ENCODE measurements around the gene ZBTB18.

ZBTB18 gene

DNA sequence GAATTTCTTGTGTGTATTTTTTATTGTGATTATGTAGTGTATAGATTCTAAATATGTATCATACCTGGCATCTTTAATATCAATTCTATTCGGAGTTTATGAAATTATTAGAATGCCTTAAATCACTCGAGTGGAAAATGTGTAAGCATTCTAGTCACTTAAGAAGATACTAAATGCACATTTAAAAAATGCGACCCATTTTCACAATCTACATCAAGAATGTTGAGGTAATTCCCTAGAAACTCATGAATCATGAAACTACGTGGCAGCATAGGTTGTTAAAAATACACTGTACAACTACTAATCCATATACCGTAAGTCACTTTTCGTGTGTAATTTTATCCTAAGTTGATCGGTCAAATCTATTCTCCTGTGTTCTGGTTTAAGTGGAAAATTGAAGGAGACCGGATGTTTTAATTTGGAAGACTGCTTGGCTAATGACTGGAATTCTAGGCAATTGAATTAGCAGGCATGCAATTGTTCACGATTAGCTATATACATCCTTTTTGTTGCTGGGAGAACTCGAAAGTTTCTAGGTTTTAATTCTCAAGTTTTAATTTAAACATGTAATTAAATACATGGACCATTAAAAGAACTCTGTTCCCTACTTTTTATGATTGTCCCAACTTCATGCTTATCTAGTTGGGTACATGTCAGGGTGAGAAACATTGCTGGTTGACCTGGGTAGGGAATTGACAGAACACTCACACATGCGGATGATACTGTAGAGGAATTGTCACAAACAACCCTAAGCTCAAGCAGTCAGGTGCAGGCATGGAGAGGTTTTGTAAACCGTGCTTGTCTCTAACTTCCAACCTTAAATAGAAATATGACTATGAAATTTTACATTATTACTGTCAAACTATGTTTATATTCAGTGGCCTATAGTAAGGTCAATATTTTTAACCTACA lies 6.6 kb downstream of the ZBTB18 start:
- TF ChIP-seq, protein P1, sequence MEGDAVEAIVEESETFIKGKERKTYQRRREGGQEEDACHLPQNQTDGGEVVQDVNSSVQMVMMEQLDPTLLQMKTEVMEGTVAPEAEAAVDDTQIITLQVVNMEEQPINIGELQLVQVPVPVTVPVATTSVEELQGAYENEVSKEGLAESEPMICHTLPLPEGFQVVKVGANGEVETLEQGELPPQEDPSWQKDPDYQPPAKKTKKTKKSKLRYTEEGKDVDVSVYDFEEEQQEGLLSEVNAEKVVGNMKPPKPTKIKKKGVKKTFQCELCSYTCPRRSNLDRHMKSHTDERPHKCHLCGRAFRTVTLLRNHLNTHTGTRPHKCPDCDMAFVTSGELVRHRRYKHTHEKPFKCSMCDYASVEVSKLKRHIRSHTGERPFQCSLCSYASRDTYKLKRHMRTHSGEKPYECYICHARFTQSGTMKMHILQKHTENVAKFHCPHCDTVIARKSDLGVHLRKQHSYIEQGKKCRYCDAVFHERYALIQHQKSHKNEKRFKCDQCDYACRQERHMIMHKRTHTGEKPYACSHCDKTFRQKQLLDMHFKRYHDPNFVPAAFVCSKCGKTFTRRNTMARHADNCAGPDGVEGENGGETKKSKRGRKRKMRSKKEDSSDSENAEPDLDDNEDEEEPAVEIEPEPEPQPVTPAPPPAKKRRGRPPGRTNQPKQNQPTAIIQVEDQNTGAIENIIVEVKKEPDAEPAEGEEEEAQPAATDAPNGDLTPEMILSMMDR (IDR thresholded peaks at IDR 0.05; ENCODE audit: low read depth, low read length, missing control alignments), result no peak
- no peak overlapping the region for H3K4me3 ChIP-seq (ENCODE audit: low read depth, low read length)
- no peak for DNase-seq (ENCODE audit: low read depth)
- in situ Hi-C loops (cut with HindIII; ENCODE audit: low sequenced_read_pairs), result loop anchor here (25.0 kb wide), 1 partner anchor 180 kb away; no protein-coding TSS in a partner anchor

DNA sequence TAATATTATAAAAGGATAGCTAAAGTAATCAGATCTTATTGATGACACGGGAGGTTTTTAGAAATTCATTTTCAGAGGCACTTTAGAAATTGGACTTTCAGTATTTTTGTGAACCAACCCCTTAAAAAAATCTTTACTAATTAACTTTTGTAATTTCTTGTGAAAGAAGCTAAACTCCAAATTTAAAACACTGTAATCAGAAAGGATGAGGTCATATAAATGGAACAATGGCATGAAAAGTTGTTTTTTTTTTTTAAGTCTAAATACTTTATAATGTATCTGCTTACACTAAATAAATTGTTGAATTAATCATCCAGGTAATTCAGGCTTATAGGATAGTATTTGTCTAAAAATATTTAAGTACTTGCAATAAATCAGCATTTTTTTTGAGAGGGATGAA lies 9.0 kb downstream of the ZBTB18 start:
- in situ Hi-C loops (cut with HindIII; ENCODE audit: low sequenced_read_pairs), result loop anchor here (10.0 to 25.0 kb wide), 2 partner anchors 135 to 177 kb away; no protein-coding TSS in a partner anchor
- no peak overlapping the region for H3K4me3 ChIP-seq (ENCODE audit: low read depth, low read length)
- DNase-seq (ENCODE audit: low read depth), result no peak
- TF ChIP-seq, protein P1 (IDR thresholded peaks at IDR 0.05; ENCODE audit: low read depth, low read length, missing control alignments), result no peak

DNA sequence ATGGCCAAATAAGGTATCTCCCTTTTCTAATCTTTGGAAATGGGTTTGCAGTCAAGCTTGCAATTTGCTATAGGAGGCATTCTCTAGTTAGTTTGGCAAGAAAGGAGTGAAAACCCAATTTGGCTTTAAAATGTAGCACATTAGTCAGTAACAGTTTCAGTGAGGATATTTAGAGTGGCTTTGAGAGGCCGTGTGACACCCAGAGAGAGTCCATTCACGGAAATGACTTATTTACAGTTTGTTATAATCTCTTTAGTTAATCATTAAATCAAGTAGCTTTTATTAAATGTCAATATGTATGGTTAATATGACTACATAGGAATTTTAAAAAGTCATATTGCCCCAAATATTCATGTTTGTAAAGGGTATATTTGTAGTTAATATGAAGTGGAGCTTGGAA lies 9.6 kb downstream of the ZBTB18 start:
- TF ChIP-seq, protein P1 (IDR thresholded peaks at IDR 0.05; ENCODE audit: low read depth, low read length, missing control alignments), result no peak
- in situ Hi-C loops (cut with HindIII; ENCODE audit: low sequenced_read_pairs), result loop anchor here (10.0 to 25.0 kb wide), 2 partner anchors 136 to 177 kb away; no protein-coding TSS in a partner anchor
- H3K4me3 ChIP-seq (ENCODE audit: low read depth, low read length), result no peak overlapping the region
- DNase-seq (ENCODE audit: low read depth), result no peak

DNA sequence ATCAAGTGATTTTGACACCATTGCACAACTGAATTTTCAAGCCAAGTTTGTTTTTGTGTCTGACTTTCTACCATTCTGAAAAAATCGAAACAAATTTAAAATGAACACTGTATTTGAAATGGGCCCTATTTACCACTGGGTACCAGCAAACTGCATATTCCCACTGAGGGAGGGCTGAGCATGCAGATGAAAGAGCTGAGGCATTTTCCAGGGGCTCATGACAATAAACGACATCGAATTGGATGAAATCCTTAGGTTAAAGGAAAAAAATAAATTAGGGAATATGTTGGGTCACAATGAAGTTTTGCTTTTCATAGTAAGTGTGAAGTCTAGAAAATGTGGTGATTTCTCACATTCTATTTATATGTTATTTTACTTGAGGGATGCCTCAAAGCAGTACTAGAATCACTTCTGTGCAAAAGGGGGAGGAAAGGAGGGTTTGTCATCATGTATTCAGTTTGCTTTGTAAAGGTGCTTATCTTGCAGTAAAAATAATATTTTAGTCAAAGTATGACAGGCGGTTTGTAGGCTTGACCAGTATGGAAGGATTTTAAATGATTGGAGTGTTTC lies 11.2 kb downstream of the ZBTB18 start:
- TF ChIP-seq, protein P1 (IDR thresholded peaks at IDR 0.05; ENCODE audit: low read depth, low read length, missing control alignments), result no peak
- DNase-seq (ENCODE audit: low read depth), result no peak
- no peak overlapping the region for H3K4me3 ChIP-seq (ENCODE audit: low read depth, low read length)
- in situ Hi-C loops (cut with HindIII; ENCODE audit: low sequenced_read_pairs), result loop anchor here (10.0 to 25.0 kb wide), 2 partner anchors 137 to 175 kb away; no protein-coding TSS in a partner anchor

DNA sequence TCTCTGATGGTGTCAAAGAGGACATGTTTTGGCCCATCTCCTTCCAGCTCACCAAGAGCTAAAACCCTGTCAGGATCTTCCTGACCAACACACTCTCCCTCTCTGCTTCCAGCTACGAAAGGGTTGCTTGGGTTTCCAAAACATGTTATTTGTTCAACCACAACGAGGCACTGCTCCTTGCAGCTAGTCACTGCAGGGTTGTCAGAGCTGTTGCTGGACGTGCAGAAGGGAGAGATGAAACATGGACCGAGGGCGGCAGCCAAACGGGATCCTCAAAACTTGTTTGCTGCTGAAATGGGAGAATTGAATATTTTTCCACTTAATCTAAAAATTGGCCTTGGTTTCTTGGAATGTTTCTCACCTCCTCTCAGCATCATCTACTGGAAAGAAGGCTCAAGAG lies 12.4 kb downstream of the ZBTB18 start:
- no peak overlapping the region for H3K4me3 ChIP-seq (ENCODE audit: low read depth, low read length)
- in situ Hi-C loops (cut with HindIII; ENCODE audit: low sequenced_read_pairs), result loop anchor here (10.0 to 25.0 kb wide), 2 partner anchors 139 to 174 kb away; no protein-coding TSS in a partner anchor
- TF ChIP-seq, protein P1 (IDR thresholded peaks at IDR 0.05; ENCODE audit: low read depth, low read length, missing control alignments), result no peak
- DNase-seq (ENCODE audit: low read depth), result no peak

DNA sequence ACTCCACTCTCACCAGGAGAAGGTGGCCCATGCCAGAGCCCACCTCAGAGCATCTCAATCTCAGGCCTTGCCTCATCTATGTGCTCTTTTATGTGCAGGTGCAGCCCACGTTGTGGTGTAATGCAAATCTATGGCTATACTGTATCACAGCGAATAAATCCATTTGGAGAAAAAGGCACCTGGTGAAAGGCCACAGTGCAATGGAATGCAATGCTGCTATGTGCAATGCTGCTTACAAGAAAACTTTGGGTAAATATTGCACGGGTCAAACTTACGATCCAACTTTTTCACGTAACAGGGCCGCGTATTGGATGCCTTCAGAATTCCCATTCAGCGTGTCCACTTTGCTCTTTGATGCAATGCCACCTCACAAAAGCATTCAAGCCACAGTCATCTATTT lies 13.5 kb downstream of the ZBTB18 start:
- TF ChIP-seq, protein P1 (IDR thresholded peaks at IDR 0.05; ENCODE audit: low read depth, low read length, missing control alignments), result no peak
- no peak overlapping the region for H3K4me3 ChIP-seq (ENCODE audit: low read depth, low read length)
- in situ Hi-C loops (cut with HindIII; ENCODE audit: low sequenced_read_pairs), result loop anchor here (10.0 to 25.0 kb wide), 2 partner anchors 140 to 173 kb away; no protein-coding TSS in a partner anchor
- DNase-seq (ENCODE audit: low read depth), result no peak
